ENCODE results near the gene TMEM131.

GRCh38 chr2:97769711-97770110 lies 226.0 kb downstream of the TMEM131 start:
- TF ChIP-seq CTCF (IDR thresholded peaks at IDR 0.05): no peak
- no peak for TF ChIP-seq POLR2A (IDR thresholded peaks at IDR 0.05)
